ENCODE results near the gene CDY2A.
"Not testable (repeated sequence)": the region's sequence is repeated elsewhere in the genome, so short reads cannot be mapped to it uniquely, and the experiment has no call there.

CDY2A gene, protein sequence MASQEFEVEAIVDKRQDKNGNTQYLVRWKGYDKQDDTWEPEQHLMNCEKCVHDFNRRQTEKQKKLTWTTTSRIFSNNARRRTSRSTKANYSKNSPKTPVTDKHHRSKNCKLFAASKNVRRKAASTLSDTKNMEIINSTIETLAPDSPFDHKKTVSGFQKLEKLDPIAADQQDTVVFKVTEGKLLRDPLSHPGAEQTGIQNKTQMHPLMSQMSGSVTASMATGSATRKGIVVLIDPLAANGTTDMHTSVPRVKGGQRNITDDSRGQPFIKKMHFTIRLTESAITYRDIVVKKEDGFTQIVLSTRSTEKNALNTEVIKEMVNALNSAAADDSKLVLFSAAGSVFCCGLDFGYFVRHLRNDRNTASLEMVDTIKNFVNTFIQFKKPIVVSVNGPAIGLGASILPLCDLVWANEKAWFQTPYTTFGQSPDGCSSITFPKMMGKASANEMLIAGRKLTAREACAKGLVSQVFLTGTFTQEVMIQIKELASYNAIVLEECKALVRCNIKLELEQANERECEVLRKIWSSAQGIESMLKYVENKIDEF

DNA sequence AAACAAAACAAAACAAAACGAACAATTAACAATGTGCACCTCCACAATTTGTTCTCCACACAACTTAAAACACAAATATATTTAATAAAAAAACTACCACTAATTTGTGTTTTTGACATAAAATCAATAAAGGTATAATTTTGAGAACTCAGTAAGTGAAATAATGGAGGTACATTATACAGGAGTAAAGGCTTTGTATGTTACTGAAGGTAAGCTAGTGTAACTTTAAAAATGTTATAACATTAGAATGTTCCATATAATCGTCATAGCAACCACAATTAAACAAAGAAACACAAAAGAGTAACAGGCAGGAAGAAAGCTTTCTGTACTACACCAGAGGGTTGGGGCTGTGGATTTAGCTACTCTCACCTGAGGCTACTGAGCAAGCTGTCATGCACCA lies at the start of gene CDY2A:
TSS of gene CDY2A (plus strand) at position 301 of the 400 bp plus-strand sequence. CDS start 328 bp downstream, outside the sequence.
- DNase-seq, result not testable (repeated sequence)

DNA sequence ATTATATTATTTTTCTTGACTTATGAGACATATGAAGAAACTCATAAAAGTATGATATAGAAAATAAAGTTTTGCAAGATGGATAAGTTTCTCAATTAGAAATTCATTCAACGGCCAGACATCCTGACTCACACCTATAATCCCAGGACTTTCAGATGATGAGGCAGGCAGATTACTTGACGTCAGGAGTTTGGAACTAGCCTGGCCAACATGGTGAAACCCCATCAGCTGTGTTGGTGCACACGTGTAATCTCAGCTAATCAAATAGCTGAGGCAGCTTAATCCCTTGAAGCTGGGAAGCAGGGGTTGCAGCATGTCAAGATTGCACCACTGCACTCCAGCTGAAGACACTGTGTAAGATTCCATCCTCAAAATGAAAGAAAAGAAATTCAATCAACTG lies 28.0 kb upstream of the CDY2A start:
- DNase-seq, result not testable (repeated sequence)

DNA sequence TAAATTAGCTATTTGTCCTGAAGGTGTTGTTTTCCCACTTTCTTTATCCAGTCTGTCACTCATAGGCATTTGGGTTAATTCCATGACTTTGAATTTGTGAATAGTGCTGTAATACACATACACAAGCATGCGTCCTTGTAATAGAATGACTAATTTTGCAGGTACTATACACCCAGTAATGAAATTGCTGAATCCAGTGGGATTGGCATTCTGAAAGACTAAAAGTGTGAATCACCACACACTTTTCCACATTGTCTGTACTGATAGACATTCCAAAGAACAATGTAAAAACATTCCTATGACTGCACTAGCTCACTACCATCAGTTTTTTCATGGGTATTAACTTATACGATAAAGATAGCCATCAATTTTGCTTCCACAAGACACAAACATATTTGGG lies 27.3 kb upstream of the CDY2A start:
- not testable (repeated sequence) for DNase-seq

DNA sequence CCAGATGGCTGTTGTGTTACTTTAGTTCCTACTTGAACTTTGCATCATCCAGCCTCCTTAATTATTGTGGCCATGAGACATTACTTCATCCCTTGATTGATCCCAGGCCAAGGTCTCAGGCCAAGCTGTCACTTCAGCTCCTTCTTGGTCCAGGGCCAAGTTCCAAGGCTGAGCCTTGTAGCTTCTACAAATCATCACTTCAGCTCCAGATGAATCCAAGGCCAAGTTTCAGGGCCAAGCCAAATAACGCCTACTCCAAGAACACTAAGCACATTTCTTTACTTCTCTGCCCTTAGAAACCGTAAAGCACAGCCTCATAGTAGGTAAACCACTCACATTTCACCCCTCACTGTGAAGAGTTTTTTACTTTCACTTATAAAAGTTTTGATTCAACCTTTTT lies 1.7 kb upstream of the CDY2A start:
- DNase-seq, result not testable (repeated sequence)

DNA sequence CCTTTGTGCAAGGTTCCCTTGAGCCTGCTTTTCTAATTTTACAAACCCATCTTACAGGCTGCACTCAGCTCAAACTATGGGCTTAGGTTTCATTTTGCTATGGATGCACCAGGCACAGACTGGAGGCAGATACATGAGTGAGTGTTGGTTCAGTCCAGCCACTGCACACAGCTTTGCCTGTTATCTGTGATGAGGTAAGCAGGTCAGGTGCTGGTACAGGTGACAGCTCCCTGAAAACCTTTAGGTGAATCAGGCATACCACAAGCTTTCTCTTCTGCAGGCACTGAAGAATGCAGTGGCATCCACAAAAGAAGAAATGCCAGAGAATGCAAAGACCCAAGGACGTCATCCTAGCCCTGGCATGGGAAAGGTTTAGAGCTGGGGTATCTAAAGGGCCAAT lies 3.3 kb downstream of the CDY2A start:
- DNase-seq, result not testable (repeated sequence)

DNA sequence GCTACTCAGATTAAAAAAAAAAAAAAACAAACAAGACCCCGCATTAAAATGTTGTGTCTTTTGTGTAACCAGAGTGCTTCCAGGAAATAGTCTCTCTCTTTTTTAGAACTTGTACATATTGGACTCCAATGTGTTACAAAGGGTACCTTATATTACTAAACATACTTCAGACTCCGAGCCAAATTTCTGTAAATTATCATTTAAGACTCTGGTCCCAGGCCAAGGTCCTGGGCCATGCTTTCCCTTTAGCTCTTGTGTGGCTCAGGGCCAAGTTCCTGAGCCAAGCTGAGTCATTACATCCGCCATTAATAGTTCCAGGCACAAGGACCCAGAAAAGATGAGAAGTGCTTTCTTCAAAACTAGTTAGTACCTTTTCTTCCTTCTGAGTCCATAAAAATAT lies 4.6 kb downstream of the CDY2A start:
- not testable (repeated sequence) for DNase-seq

DNA sequence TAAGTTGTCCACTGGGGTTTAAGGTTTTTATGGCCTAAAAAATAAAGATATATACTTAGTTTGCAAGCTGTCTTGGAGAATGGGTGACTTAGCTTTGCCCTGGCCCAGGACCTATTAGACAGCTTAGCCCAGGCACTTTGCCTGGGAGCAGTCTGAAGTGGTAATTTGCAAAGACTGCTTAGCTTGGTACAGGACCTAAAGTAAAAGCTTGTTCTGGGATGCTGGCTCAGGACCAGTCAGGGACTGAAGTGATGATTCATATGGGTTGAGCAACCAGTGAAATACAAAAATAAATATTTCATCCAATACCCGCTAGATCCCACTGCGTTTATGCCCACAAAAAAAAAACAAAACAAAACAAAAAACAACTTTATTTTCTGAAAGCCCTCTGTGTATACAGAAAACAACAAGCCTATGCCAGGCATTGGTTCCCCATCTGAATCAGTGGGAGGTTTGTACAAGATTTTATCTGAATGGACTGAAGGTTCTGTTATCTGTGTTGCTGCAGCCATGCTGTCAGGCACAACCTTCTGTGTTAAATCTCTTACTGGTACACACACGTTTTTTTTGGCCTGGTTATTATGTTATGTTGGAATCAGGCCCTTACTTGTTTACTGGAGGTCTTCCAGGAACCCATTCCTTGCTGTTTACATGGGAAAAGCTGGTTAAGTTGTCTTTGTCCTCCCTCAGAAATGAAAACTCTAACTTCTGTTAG lies 8.7 kb downstream of the CDY2A start:
- not testable (repeated sequence) for DNase-seq

DNA sequence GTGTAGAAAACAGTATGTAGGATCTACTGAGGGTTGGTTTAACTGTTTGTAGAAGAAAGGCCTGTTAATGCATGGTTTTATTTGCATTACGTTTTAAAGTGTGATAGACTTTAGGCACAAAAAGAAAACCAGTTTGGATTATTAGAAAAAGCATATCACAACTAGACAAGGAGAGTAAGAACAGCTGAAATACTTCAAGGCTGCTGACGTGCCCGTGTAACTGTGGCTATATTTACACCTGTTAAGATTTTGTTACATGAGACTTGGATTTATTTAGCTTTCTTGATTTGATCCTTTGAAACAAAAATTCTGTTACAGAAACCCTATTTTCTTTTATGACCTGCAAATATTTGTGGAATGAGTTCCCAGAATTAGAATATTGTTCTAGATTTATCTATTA lies 9.3 kb downstream of the CDY2A start:
- not testable (repeated sequence) for DNase-seq

DNA sequence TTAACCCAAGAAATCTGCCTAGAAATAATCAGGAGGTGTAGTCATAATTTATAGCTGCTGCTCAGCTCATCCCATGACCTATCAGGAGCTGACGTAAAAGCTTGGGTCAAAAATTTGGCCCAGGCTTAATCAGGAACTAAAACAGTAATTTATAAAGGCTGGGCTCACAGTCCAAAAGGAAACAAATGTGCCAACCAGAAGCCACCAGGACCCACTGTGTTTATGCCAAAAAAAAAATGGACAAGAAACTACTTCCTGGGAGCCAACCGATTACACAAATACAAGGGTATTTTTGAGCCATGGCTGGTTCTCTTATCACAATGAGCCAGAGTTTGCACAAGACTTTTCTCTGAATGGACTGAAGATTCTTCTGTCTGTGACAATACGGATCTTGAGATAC lies 19.4 kb downstream of the CDY2A start:
- not testable (repeated sequence) for DNase-seq

DNA sequence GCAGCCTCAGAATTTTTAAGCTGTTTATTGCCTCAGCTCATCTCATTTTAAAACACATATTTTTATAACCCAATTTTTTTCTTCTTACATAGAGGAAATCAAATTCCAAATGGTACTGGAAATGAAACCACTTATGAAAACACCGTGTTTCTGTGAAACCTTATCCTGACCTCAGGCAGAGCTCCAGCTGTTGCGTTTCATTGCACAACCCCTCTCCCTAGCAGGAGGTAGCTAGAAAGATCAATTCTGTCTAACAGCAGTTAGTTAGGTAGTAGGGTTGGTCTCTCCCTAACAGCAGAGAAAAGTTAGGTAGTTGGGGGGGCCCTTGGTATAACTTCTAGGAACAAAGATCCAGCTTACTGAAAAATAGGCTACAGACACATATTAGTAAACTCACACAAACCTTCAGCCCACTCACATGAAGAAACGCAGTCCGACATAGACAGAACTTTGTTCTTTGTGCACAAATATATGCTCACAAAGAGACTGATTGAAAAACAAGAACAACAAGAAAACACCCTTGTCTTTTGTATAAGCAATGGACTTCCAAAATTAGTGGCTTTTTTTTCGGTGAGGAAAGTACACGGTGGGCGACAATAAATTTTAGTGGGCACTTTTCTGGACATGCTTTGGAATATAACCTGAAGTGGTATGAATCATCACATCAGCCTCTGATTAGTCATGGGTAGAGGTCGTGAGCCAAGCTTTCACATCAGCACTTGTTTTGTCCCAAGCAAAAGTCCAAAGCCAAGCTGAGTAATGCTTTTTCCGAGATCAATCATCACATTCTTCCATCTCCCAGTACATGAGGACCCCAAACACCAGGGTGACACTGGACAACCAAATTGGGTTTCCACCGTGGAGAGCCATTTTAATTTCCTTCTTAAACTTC lies 22.8 kb downstream of the CDY2A start:
- not testable (repeated sequence) for DNase-seq

DNA sequence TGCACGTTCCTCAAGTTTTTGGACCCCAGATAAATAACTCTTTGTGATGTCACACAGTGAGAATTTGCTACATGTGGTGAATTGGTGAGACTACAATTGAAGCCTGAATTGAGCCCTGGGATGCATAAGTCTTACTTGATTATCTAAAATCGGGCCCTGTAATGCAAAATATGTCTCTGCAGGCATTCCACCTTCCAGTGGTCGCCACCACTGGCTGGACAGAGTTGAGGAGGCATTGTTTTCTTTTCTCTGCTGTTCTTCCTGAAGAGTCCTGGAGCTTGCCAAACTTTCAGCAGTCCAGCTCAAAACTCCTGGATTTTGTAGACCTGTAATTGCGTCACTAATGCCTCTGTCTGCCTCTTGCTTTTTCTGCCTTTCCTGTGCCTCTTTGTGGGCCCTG lies 23.5 kb downstream of the CDY2A start:
- not testable (repeated sequence) for DNase-seq

DNA sequence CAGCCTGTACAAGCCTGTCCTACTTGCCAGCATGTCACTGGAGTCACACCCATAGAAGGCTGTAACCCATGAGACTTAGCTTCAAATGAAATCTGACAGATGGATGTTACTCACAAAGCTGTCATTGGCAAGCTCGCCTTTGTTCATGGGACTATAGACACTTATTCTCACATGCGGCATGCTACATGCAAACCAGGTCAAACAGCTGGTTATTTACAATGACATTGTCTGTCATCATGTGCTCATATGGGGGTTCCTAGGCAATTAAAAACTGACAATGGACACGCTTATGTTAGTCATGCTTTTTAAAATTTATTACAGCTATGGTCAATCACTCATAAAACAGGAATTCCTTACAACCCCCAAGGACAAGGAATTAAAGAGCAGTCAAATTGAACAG lies 30.9 kb downstream of the CDY2A start:
- DNase-seq, result not testable (repeated sequence)

DNA sequence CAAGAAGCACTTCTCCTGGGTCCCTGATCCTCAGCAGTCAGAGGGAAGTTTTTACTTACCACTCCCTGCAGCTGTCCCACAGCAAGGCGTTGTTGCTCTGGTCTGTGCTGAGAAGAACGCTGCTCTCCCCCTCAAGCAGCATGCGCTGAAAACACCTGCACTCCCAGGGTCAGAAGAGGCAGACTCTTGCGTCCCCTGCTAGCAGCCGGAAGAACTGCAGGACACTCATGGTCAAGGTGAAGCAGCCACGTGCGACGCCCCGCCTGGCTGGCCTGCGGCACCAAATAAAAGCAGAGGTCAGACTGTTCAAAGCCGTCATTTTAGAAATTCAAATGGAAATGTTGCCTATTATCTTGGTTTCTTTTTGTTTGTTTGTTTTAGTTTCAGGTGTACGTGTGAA lies 47.9 kb downstream of the CDY2A start:
- not testable (repeated sequence) for DNase-seq
